Liver (tissue), 9 donors: ENCODE data around the gene RASA1. TPM values are rescaled to one million over a fixed set of nuclear protein-coding genes. Genes with fewer than 3 reads are reported as not detected.

Experiments used
- DNase-seq: peaks from one replicate; pipeline ENCODE4 v3.0.0-alpha.2; 2017; ENCODE audit warnings: low spot score
- H3K27ac ChIP-seq, 2 donors: one replicate each; pipeline ENCODE4 v1.7.0; 2013; ENCODE audit warnings: inconsistent platforms in 2 of 2, low read length in 2 of 2, control low read depth in 1 of 2, low read depth in 1 of 2, mild to moderate bottlenecking in 1 of 2
- H3K27me3 ChIP-seq, 4 donors: one replicate each; pipeline versions ENCODE4 v1.6.1 to v1.7.0; 2013; ENCODE audit warnings: low read length in 3 of 4, inconsistent platforms in 1 of 4, mild to moderate bottlenecking in 1 of 4, moderate library complexity in 1 of 4; ENCODE audit not compliant: control insufficient read depth in 4 of 4, insufficient read depth in 4 of 4
- H3K36me3 ChIP-seq, 4 donors: one replicate each; pipeline versions ENCODE4 v1.6.1 to v1.7.0; 2013; ENCODE audit warnings: low read length in 3 of 4, mild to moderate bottlenecking in 3 of 4, low read depth in 1 of 4, moderate library complexity in 1 of 4; ENCODE audit not compliant: control insufficient read depth in 4 of 4, insufficient read depth in 3 of 4
- H3K4me1 ChIP-seq, 4 donors: one replicate each; pipeline versions ENCODE4 v1.6.1 to v1.7.0; 2013; ENCODE audit warnings: low read length in 3 of 4, mild to moderate bottlenecking in 3 of 4, moderate library complexity in 1 of 4; ENCODE audit not compliant: control insufficient read depth in 4 of 4, insufficient read depth in 4 of 4
- H3K4me3 ChIP-seq, 3 donors: one replicate each; pipeline versions ENCODE4 v1.6.1 to v1.7.0; 2013; ENCODE audit warnings: low read length in 3 of 3, control low read depth in 1 of 3, low read depth in 1 of 3, mild to moderate bottlenecking in 1 of 3
- H3K9ac ChIP-seq, 2 donors: one replicate each; pipeline ENCODE4 v1.7.0; 2013; ENCODE audit warnings: low read length in 2 of 2, mild to moderate bottlenecking in 2 of 2, moderate library complexity in 2 of 2, control low read depth in 1 of 2, low read depth in 1 of 2
- H3K9me3 ChIP-seq, 4 donors: one replicate each; pipeline versions ENCODE4 v1.6.1 to v1.7.0; 2013; ENCODE audit warnings: low read length in 3 of 4; ENCODE audit not compliant: control insufficient read depth in 4 of 4
- ATF3 ChIP-seq: IDR thresholded peaks from 2 replicates; pipeline ENCODE4 v1.6.1; 2016; ENCODE audit warnings: antibody characterized with exemption
- CTCF ChIP-seq: fragments of 150-350 bp; IDR thresholded peaks from 2 replicates; pipeline ENCODE4 v1.5.1; 2017; ENCODE audit warnings: improper control_type of control experiment, low read depth, low read length; ENCODE audit not compliant: missing input control
- EGR1 ChIP-seq, 2 donors: IDR thresholded peaks; 2 replicates each; pipeline ENCODE4 v1.6.1; 2016 to 2018; ENCODE audit warnings: antibody characterized with exemption in 2 of 2, low read depth in 2 of 2
- FOXA1 ChIP-seq: IDR thresholded peaks from 2 replicates; pipeline ENCODE4 v1.6.1; 2016; ENCODE audit warnings: antibody characterized with exemption
- FOXA2 ChIP-seq: IDR thresholded peaks from 2 replicates; pipeline ENCODE4 v1.6.1; 2016; ENCODE audit warnings: antibody characterized with exemption
- GABPA ChIP-seq, 2 donors: IDR thresholded peaks in 1 of 2; conservative IDR thresholded peaks in 1 of 2; 2 replicates each; pipeline ENCODE4 v1.6.1; 2016; ENCODE audit warnings: antibody characterized with exemption in 2 of 2, mild to moderate bottlenecking in 1 of 2, moderate library complexity in 1 of 2
- HNF4A ChIP-seq, 2 donors: conservative IDR thresholded peaks; 2 replicates each; pipeline ENCODE4 v1.6.1; 2016; ENCODE audit warnings: antibody characterized with exemption in 2 of 2, mild to moderate bottlenecking in 2 of 2
- HNF4G ChIP-seq: IDR thresholded peaks from 2 replicates; pipeline ENCODE4 v1.6.1; 2016; ENCODE audit warnings: antibody characterized with exemption
- JUND ChIP-seq, 2 donors: IDR thresholded peaks; 2 replicates each; pipeline ENCODE4 v1.6.1; 2016; ENCODE audit warnings: antibody characterized with exemption in 2 of 2
- MAX ChIP-seq: IDR thresholded peaks from 2 replicates; pipeline ENCODE4 v1.6.1; 2016; ENCODE audit warnings: antibody characterized with exemption
- NR2F2 ChIP-seq: IDR thresholded peaks from 2 replicates; pipeline ENCODE4 v1.6.1; 2016; ENCODE audit warnings: antibody characterized with exemption
- RAD21 ChIP-seq, 2 donors: IDR thresholded peaks; 2 replicates each; pipeline ENCODE4 v1.6.1; 2016; ENCODE audit warnings: antibody characterized with exemption in 2 of 2, mild to moderate bottlenecking in 2 of 2
- REST ChIP-seq: IDR thresholded peaks from 2 replicates; pipeline ENCODE4 v1.6.1; 2016; ENCODE audit warnings: antibody characterized with exemption, mild to moderate bottlenecking
- RXRA ChIP-seq, 2 donors: IDR thresholded peaks; 2 replicates each; pipeline ENCODE4 v1.6.1; 2017 to 2018; ENCODE audit warnings: antibody characterized with exemption in 2 of 2, mild to moderate bottlenecking in 1 of 2
- SP1 ChIP-seq: IDR thresholded peaks from 2 replicates; pipeline ENCODE4 v1.6.1; 2018; ENCODE audit warnings: antibody characterized with exemption, mild to moderate bottlenecking
- TAF1 ChIP-seq: conservative IDR thresholded peaks from 2 replicates; pipeline ENCODE4 v1.6.1; 2016; ENCODE audit warnings: antibody characterized with exemption, mild to moderate bottlenecking
- YY1 ChIP-seq: IDR thresholded peaks from 2 replicates; pipeline ENCODE4 v1.6.1; 2016; ENCODE audit warnings: antibody characterized with exemption, mild to moderate bottlenecking
- ZBTB33 ChIP-seq: IDR thresholded peaks from 2 replicates; pipeline ENCODE4 v1.6.1; 2016; ENCODE audit warnings: antibody characterized with exemption
- WGBS: extraction: QIAGEN DNeasy Blood & Tissue Kit; methylation state at CpG from one replicate; pipeline ENCODE4 v1.1.7; 2013; 5-methylcytosine and 5-hydroxymethylcytosine counted together
- polyA plus RNA-seq, 2 donors: library from polyadenylated mRNA; stranded (reverse) in 1 of 2; unstranded in 1 of 2; fragments of 200-250 nt in 1 of 2; fragments of >200 nt in 1 of 2; fragmentation: Nextera tagmentation in 1 of 2; extraction: Ambion mirVana in 1 of 2; gene quantifications; one replicate each; pipeline versions ENCODE4 v1.2.1 to v1.2.3, GENCODE V29; 2013 to 2015
- total RNA-seq, 2 donors: library from RNA; depleted of rRNA; stranded (reverse); fragments of >200 nt; gene quantifications; one replicate each; pipeline ENCODE4 v1.2.3, GENCODE V29; 2014
- donor health status: healthy.
- donor health status: healthy.
- donor health status: healthy.
- donor health status: healthy.
- donor health status: healthy.

Gene RASA1
- total and polyA plus RNA-seq, 4 donors: 3.7 to 18.1 (median 7.0) TPM

GRCh38 chr5:87313216-87313615, 45.5 kb downstream of the RASA1 start:
- DNase-seq: no peak
- TF ChIP-seq TAF1 (no peak), RAD21 (IDR thresholded peaks at IDR 0.05) (no peak), GABPA (IDR thresholded peaks at IDR 0.05 in 1 of 2, conservative IDR thresholded peaks at IDR 0.05 in 1 of 2) (no peak), CTCF (no peak), MAX (no peak), ZBTB33 (no peak), ATF3 (no peak), NR2F2 (no peak), EGR1 (IDR thresholded peaks at IDR 0.05; ENCODE audit: low read depth in 2 of 2) (no peak), SP1 (no peak), REST (no peak), FOXA2 (no peak), HNF4G (no peak), HNF4A (conservative IDR thresholded peaks at IDR 0.05) (no peak), RXRA (IDR thresholded peaks at IDR 0.05) (no peak), JUND (IDR thresholded peaks at IDR 0.05) (no peak), YY1 (no peak), FOXA1 (no peak)
- peaks cover 0 to 9% (median 0%) of the 10 kb centered on the region in 4 donors for H3K4me1 ChIP-seq
- WGBS: 85% methylated on average over 3 of the region's 3 CpGs
- no peaks in the 10 kb centered on the region for H3K27me3 ChIP-seq
- no peak overlapping the region for H3K9ac ChIP-seq
- H3K4me3 ChIP-seq: no peak overlapping the region
- no peaks in the 10 kb centered on the region for H3K36me3 ChIP-seq
- H3K9me3 ChIP-seq: no peaks in the 10 kb centered on the region
- H3K27ac ChIP-seq: no peak overlapping the region
